ENCODE data around the gene NTHL1. TPM values are rescaled to one million over a fixed set of nuclear protein-coding genes. Genes with fewer than 3 reads are reported as not detected.

NTHL1 gene
- total and polyA plus RNA-seq, 2 of the 8 experiments (the other 6 are each of a cell fraction or from before 2014, with no cell fraction given): 70.9 to 150 TPM

DNA sequence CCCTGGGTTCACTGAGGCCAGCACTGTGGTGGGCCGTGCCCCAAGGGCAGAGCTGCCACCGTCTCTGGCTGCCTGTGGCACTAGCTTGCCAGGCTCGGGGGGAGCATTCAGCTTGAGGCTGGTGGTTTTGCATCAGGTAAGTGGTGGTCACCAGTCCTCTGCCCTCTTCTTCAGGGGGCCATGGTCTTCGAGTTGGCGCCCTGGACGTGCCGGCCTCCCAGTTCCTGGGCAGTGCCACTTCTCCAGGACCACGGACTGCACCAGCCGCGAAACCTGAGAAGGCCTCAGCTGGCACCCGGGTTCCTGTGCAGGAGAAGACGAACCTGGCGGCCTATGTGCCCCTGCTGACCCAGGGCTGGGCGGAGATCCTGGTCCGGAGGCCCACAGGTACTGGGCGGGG, 32.4 kb upstream of the NTHL1 start:
- H3K23me2 ChIP-seq (ENCODE audit: low read depth, low read length): no peaks in the 10 kb centered on the region
- DNase-seq (ENCODE audit: low read depth in 1 of 2, low spot score in 2 of 2) (no peak), FAIRE-seq (no peak)
- no peaks in the 10 kb centered on the region for H3K9me3 ChIP-seq (ENCODE audit: insufficient read depth in 2 of 2, low read depth in 1 of 2, low read length in 1 of 2)
- H2BK12ac ChIP-seq (ENCODE audit: low read depth, low read length): no peak overlapping the region
- no peak overlapping the region for H3K9ac ChIP-seq (replicated peaks in 1 of 4; ENCODE audit: extremely low read depth in 1 of 4, low read depth in 3 of 4, low read length in 3 of 4)
- peaks cover 4 to 7% of the 10 kb centered on the region in 2 experiments for H4K20me1 ChIP-seq (replicated peaks in 1 of 2; ENCODE audit: control insufficient read depth in 1 of 2, insufficient read depth in 2 of 2, low read length in 2 of 2)
- TF ChIP-seq RAD21 (IDR thresholded peaks at IDR 0.05 in 1 of 2, conservative IDR thresholded peaks at IDR 0.05 in 1 of 2; ENCODE audit: low read depth in 2 of 2, low read length in 2 of 2) (no peak), EZH2 (IDR thresholded peaks at IDR 0.05; ENCODE audit: low read depth, low read length, severe bottlenecking) (no peak), CBX8 (IDR thresholded peaks at IDR 0.05; ENCODE audit: borderline replicate concordance, low read depth, low read length) (no peak), ATF3 (IDR thresholded peaks at IDR 0.05; ENCODE audit: insufficient read depth, low read depth, low read length) (no peak), NRF1 (IDR thresholded peaks at IDR 0.05; ENCODE audit: low read depth, low read length) (no peak), RNF2 (IDR thresholded peaks at IDR 0.05; ENCODE audit: borderline replicate concordance, low read depth, low read length, missing control alignments, poor library complexity, severe bottlenecking) (no peak)
- H3K4me2 ChIP-seq (ENCODE audit: insufficient read depth in 1 of 2, low read depth in 2 of 2, low read length in 2 of 2): no peak overlapping the region
- H2AK5ac ChIP-seq (ENCODE audit: low read depth, low read length): no peak overlapping the region
- no peak overlapping the region for H2BK5ac ChIP-seq (ENCODE audit: low read depth, low read length)
- H2AFZ ChIP-seq (ENCODE audit: low read length): no peak overlapping the region
- no peaks in the 10 kb centered on the region for H3K79me2 ChIP-seq (ENCODE audit: control insufficient read depth in 1 of 2, insufficient read depth in 2 of 2, low read length in 2 of 2)
- ChIA-PET POLR2A (ENCODE audit: partially characterized antibody) (interaction anchor here (0.9 to 8.8 kb wide), 3 partner anchors 10 to 87 kb away, joined by 3 to 50 read pairs (median 3); no protein-coding TSS in a partner anchor), CTCF (ENCODE audit: partially characterized antibody) (interaction anchor here (0.6 to 4.4 kb wide), 6 partner anchors 8 to 60 kb away, joined by 4 to 25 read pairs (median 10); no protein-coding TSS in a partner anchor)
- no peak overlapping the region for H3K4ac ChIP-seq (replicated peaks; ENCODE audit: insufficient read length, low read depth, low read length)
- H3K79me1 ChIP-seq (ENCODE audit: low read depth, low read length): no peaks in the 10 kb centered on the region
- H4K5ac ChIP-seq (ENCODE audit: insufficient read length, low read depth, low read length): no peak overlapping the region
- H3K14ac ChIP-seq (ENCODE audit: insufficient read length): no peak overlapping the region
- no peak overlapping the region for H2BK20ac ChIP-seq (ENCODE audit: low read length)
- peaks cover 0 to 23% (median 2%) of the 10 kb centered on the region in 4 experiments; a peak in 5 of 8 replicates for H3K36me3 ChIP-seq (ENCODE audit: control insufficient read depth in 2 of 4, insufficient read depth in 4 of 4, low read length in 3 of 4)
- no peak overlapping the region for H3K27ac ChIP-seq (ENCODE audit: low read depth, low read length)
- no peaks in the 10 kb centered on the region for H3K27me3 ChIP-seq (replicated peaks in 1 of 4; ENCODE audit: control insufficient read depth in 3 of 4, extremely low read depth in 1 of 4, insufficient read depth in 3 of 4, low read length in 3 of 4)
- no peaks in the 10 kb centered on the region for H3K4me1 ChIP-seq (replicated peaks in 1 of 4; ENCODE audit: control insufficient read depth in 3 of 4, insufficient read depth in 4 of 4, low read length in 3 of 4)
- H3K56ac ChIP-seq (replicated peaks; ENCODE audit: insufficient read length, low read depth, low read length): no peak overlapping the region
- no peak overlapping the region for H3K23ac ChIP-seq (ENCODE audit: insufficient read length)
- H4K8ac ChIP-seq (ENCODE audit: extremely low read depth, insufficient read depth, low read length): no peak overlapping the region
- H3K18ac ChIP-seq (ENCODE audit: extremely low read depth, low read length): no peak overlapping the region
- no peak overlapping the region for H2BK120ac ChIP-seq (replicated peaks; ENCODE audit: low read depth, low read length)
- no peak overlapping the region for H2BK15ac ChIP-seq (ENCODE audit: low read length)
- no peak overlapping the region for H3K4me3 ChIP-seq (ENCODE audit: extremely low read depth in 1 of 4, insufficient read depth in 2 of 4, low read depth in 3 of 4, low read length in 4 of 4)
- 94% methylated on average over 16 of the region's 16 CpGs; no CpG with 5 or more reads in 1 of the 2 experiments for WGBS, 2 experiments (ENCODE audit: extremely low coverage in 1 of 2, insufficient coverage in 1 of 2, insufficient read length in 1 of 2, insufficient replicate concordance in 2 of 2, low coverage in 1 of 2, low lambda C conversion rate in 2 of 2, missing lambda C conversion rate in 1 of 2)
- H4K91ac ChIP-seq (replicated peaks; ENCODE audit: insufficient read length, low read length): no peak overlapping the region

All from H1 (cell line).